Endothelial cell of umbilical vein (primary cell): ENCODE data around the gene SS18L1. TPM values are rescaled to one million over a fixed set of nuclear protein-coding genes. Genes with fewer than 3 reads are reported as not detected.

Experiments
- BruUV-seq: library from RNA; stranded (reverse); fragments of 400-500 nt; replicated peaks from 2 replicates; lab custom pipeline; 2021; lab: Mats Ljungman, UMichigan
- CTCF ChIA-PET: fragments of 300-600, 350-600 bp; sonication (Branson Sonifier 250); formaldehyde crosslinking; loops from one replicate; lab custom pipeline; 2021; ENCODE audit warnings: antibody characterized with exemption, inconsistent platforms; lab: Charles Lee
- POLR2A ChIA-PET: fragments of 300-600, 350-600 bp; sonication (Branson Sonifier 250); formaldehyde crosslinking; loops from one replicate; lab custom pipeline; 2021; ENCODE audit warnings: antibody characterized with exemption, inconsistent platforms; lab: Charles Lee
- DNase-seq: peaks from one replicate; pipeline ENCODE4 v3.0.0-alpha.2; 2011; ENCODE audit warnings: low read depth, low spot score
- FAIRE-seq: peaks from 2 replicates; lab custom pipeline; 2011; peaks lifted over from hg19 to GRCh38; lab: Jason Lieb, UNC
- H2AFZ ChIP-seq: 2 replicates; pipeline ENCODE4 v1.6.0; 2012; ENCODE audit warnings: low read depth, low read length, control low read depth, inconsistent platforms
- H3K27ac ChIP-seq: 2 replicates; pipeline ENCODE4 v1.5.1; 2011; ENCODE audit warnings: low read depth, mild to moderate bottlenecking, control low read depth, low read length, moderate library complexity; ENCODE audit not compliant: insufficient read depth
- H3K27me3 ChIP-seq, 2 experiments: 2 replicates each; pipeline versions ENCODE4 v1.6.0 to v1.6.1; 2011; ENCODE audit warnings: low read length in 2 of 2, mixed read lengths in 1 of 2; ENCODE audit not compliant: control insufficient read depth in 2 of 2, insufficient read depth in 2 of 2
- H3K36me3 ChIP-seq, 2 experiments: 2 replicates in 1 of 2; 3 replicates in 1 of 2; pipeline ENCODE4 v1.5.1; 2011; ENCODE audit warnings: low read length in 2 of 2, mild to moderate bottlenecking in 1 of 2, moderate library complexity in 1 of 2; ENCODE audit not compliant: control insufficient read depth in 2 of 2, insufficient read depth in 2 of 2; ENCODE audit errors: extremely low read depth in 1 of 2
- H3K4me1 ChIP-seq: 3 replicates; pipeline ENCODE4 v1.5.1; 2011; ENCODE audit warnings: mild to moderate bottlenecking, low read length; ENCODE audit not compliant: control insufficient read depth, insufficient read depth; ENCODE audit errors: extremely low read depth
- H3K4me2 ChIP-seq: 2 replicates; pipeline ENCODE4 v1.6.1; 2011; ENCODE audit warnings: low read length, control low read depth, mixed read lengths; ENCODE audit not compliant: insufficient read depth
- H3K4me3 ChIP-seq, 3 experiments: fragments of 200-600 bp in 1 of 3; sonication (generic), shearing (Covaris generic) in 1 of 3; replicated peaks in 1 of 3; 2 replicates each; pipeline ENCODE4 v1.5.1; 2011 to 2016; ENCODE audit warnings: control low read depth in 3 of 3, low read length in 3 of 3, mild to moderate bottlenecking in 2 of 3, inconsistent platforms in 1 of 3, low read depth in 1 of 3, moderate library complexity in 1 of 3; ENCODE audit not compliant: insufficient read depth in 1 of 3
- H3K79me2 ChIP-seq: 2 replicates; pipeline ENCODE4 v1.6.0; 2012; ENCODE audit warnings: low read length, inconsistent platforms; ENCODE audit not compliant: control insufficient read depth, insufficient read depth
- H3K9ac ChIP-seq: replicated peaks from 2 replicates; pipeline ENCODE3; 2011; ENCODE audit warnings: low read length, control low read depth; ENCODE audit not compliant: insufficient read depth; ENCODE audit errors: extremely low read depth
- H3K9me1 ChIP-seq: replicated peaks from 3 replicates; pipeline ENCODE4 v1.6.0; 2011; ENCODE audit warnings: mild to moderate bottlenecking, low read length; ENCODE audit not compliant: control insufficient read depth, insufficient read depth; ENCODE audit errors: extremely low read depth
- H3K9me3 ChIP-seq: replicated peaks from 2 replicates; pipeline ENCODE4 v1.5.1; 2012; ENCODE audit warnings: low read length, inconsistent platforms; ENCODE audit not compliant: control insufficient read depth, insufficient read depth
- H4K20me1 ChIP-seq: replicated peaks from 2 replicates; pipeline ENCODE3; 2011; ENCODE audit warnings: mild to moderate bottlenecking, low read length; ENCODE audit not compliant: control insufficient read depth, insufficient read depth; ENCODE audit errors: extremely low read depth
- EZH2 ChIP-seq: IDR thresholded peaks from 2 replicates; pipeline ENCODE4 v1.6.1; 2012; ENCODE audit warnings: borderline replicate concordance, low read depth, mild to moderate bottlenecking, moderate library complexity, low read length, inconsistent platforms; ENCODE audit not compliant: severe bottlenecking
- FOS ChIP-seq: IDR thresholded peaks from 2 replicates; pipeline ENCODE4 v1.6.1; 2011; ENCODE audit warnings: mild to moderate bottlenecking, low read length, moderate library complexity, borderline replicate concordance; ENCODE audit not compliant: insufficient read depth
- GATA2 ChIP-seq: IDR thresholded peaks from 2 replicates; pipeline ENCODE4 v1.7.0; 2011; ENCODE audit warnings: low read depth, mild to moderate bottlenecking, moderate library complexity, mixed read lengths, low read length; ENCODE audit not compliant: insufficient read length, insufficient read depth
- JUN ChIP-seq: IDR thresholded peaks from 2 replicates; pipeline ENCODE4 v1.6.1; 2011; ENCODE audit warnings: borderline replicate concordance, low read depth; ENCODE audit not compliant: insufficient read length, insufficient read depth
- MAX ChIP-seq: IDR thresholded peaks from 2 replicates; pipeline ENCODE4 v1.6.1; 2011; ENCODE audit not compliant: insufficient read depth, insufficient read length
- MYC ChIP-seq: IDR thresholded peaks from one replicate; pipeline ENCODE4 v1.6.1; 2011; ENCODE audit warnings: mild to moderate bottlenecking, low read depth, low read length
- POLR2A ChIP-seq: IDR thresholded peaks from 2 replicates; pipeline ENCODE4 v1.6.1; 2012; ENCODE audit warnings: low read depth, mild to moderate bottlenecking, control low read depth, low read length
- POLR2AphosphoS5 ChIP-seq: IDR thresholded peaks from 2 replicates; pipeline ENCODE4 v1.6.1; 2012; ENCODE audit warnings: low read depth, mild to moderate bottlenecking, control low read depth, low read length, moderate library complexity; ENCODE audit not compliant: insufficient read depth
- dilution Hi-C: fragments of 300-500 bp; cut with MboI; formaldehyde crosslinking; loops from one replicate; pipeline ENCODE4 v1.15.0; 2019; ENCODE audit warnings: low sequenced_read_pairs; ENCODE audit not compliant: extremely low pct_ligation_motif_present
- intact Hi-C: fragments of 100-400 bp; cut with micrococcal nuclease; formaldehyde crosslinking; loops from one replicate; pipeline ENCODE4 v1.10.0; 2022
- polyA plus RNA-seq, 4 experiments: library from polyadenylated mRNA; depleted of rRNA in 3 of 4; stranded (reverse) in 3 of 4; unstranded in 1 of 4; fragments of >200 nt; gene quantifications; 2 replicates each; pipeline versions ENCODE4 v1.2.1 to v1.2.3, GENCODE V29; 2011 to 2012; ENCODE audit warnings: missing spikeins in 1 of 4
- total RNA-seq: library from RNA; stranded (reverse); gene quantifications from 2 replicates; pipeline ENCODE4 v1.2.3, GENCODE V29; 2021
- TF ChIP-seq, protein P1 (sequence below), 2 donors: IDR thresholded peaks; 1 replicate in 1 of 2; 2 replicates in 1 of 2; pipeline ENCODE4 v1.5.1; 2011; ENCODE audit warnings: low read length in 2 of 2, mild to moderate bottlenecking in 2 of 2, moderate library complexity in 2 of 2, control low read depth in 1 of 2, inconsistent platforms in 1 of 2, low read depth in 1 of 2; ENCODE audit not compliant: insufficient read depth in 1 of 2; ENCODE audit errors: extremely low read depth in 1 of 2

The SS18L1 gene
- total and polyA plus RNA-seq, 2 donors (not counting 3 experiments of a cell fraction or from before 2014, with no cell fraction given), result 15.4 to 21.7 TPM

DNA sequence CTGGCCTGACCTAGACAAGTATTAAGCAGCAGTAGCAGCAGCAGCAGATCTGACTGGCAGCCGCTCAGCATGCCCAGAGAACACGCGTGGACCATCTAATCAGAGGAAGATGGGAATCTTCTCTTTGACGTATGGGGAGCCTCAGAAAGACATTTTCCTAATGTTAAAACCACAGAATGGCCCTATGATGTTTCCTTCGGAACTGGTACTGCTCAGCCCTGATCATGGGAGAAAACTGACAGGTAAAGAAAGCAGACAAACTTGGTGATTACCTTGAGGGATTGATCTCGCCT, 6.5 kb upstream of the SS18L1 start:
- Histone ChIP-seq H3K9me3 (no peaks in the 10 kb centered on the region), H3K27me3 (no peaks in the 10 kb centered on the region), H3K9me1 (no peaks in the 10 kb centered on the region), H3K36me3 (peaks cover 40 to 66% of the 10 kb centered on the region in 2 experiments), H3K79me2 (peaks cover 34% of the 10 kb centered on the region), H3K9ac (no peak overlapping the region), H3K27ac (no peak overlapping the region), H2AFZ (no peak overlapping the region), H3K4me1 (no peaks in the 10 kb centered on the region), H4K20me1 (peaks cover 7% of the 10 kb centered on the region), H3K4me2 (no peak overlapping the region), H3K4me3 (no peak overlapping the region)
- intact Hi-C loops (loop anchor here (1.0 to 5.0 kb wide), 2 partner anchors 70 to 127 kb away; partner anchors contain the start of gene TAF4), dilution Hi-C loops (no loop called here)
- FAIRE-seq (no peak), DNase-seq (no peak)
- TF ChIP-seq FOS (no peak), MYC (no peak), POLR2A (no peak), EZH2 (no peak), GATA2 (no peak), MAX (no peak), POLR2AphosphoS5 (no peak), JUN (no peak)
- TF ChIP-seq, protein P1, sequence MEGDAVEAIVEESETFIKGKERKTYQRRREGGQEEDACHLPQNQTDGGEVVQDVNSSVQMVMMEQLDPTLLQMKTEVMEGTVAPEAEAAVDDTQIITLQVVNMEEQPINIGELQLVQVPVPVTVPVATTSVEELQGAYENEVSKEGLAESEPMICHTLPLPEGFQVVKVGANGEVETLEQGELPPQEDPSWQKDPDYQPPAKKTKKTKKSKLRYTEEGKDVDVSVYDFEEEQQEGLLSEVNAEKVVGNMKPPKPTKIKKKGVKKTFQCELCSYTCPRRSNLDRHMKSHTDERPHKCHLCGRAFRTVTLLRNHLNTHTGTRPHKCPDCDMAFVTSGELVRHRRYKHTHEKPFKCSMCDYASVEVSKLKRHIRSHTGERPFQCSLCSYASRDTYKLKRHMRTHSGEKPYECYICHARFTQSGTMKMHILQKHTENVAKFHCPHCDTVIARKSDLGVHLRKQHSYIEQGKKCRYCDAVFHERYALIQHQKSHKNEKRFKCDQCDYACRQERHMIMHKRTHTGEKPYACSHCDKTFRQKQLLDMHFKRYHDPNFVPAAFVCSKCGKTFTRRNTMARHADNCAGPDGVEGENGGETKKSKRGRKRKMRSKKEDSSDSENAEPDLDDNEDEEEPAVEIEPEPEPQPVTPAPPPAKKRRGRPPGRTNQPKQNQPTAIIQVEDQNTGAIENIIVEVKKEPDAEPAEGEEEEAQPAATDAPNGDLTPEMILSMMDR (IDR thresholded peaks at IDR 0.05; ENCODE audit: extremely low read depth in 1 of 2, insufficient read depth in 1 of 2, low read depth in 1 of 2, low read length in 2 of 2), result no peak
- ChIA-PET CTCF (interaction anchor here (1.2 to 6.1 kb wide), 4 partner anchors 20 to 126 kb away, joined by 3 to 75 read pairs (median 16); no protein-coding TSS in a partner anchor), POLR2A (no interaction called here)
- BruUV-seq, result no TSS peak
